ENCODE measurements around the gene PACSIN3. TPM values are rescaled to one million over a fixed set of nuclear protein-coding genes. Genes with fewer than 3 reads are reported as not detected.
A peak's percentile ranks its signal among the peaks of the same experiment; 100 is the strongest.

Gene PACSIN3
- 28.1 to 32.9 TPM (median 32.6 TPM) in 3 replicates for polyA plus RNA-seq
- 15.0 TPM for polyA plus RNA-seq (2011; ENCODE audit: low read depth)
- 15.6 and 31.4 TPM in 2 replicates for polyA plus RNA-seq (2011; cell fraction: cytosol; rRNA removed)
- 22.3 and 30.1 TPM in 2 replicates for polyA plus RNA-seq (2011; cell fraction: nucleus; rRNA removed)
- 28.0 and 53.4 TPM in 2 replicates for polyA plus RNA-seq (2012; ENCODE audit: low replicate concordance)
- polyA minus RNA-seq = 15.2 to 37.6 TPM (median 20.1 TPM) in 3 replicates
- polyA minus RNA-seq (2011; cell fraction: cytosol; rRNA and poly(A)+ RNA removed) = 55.4 TPM
- polyA minus RNA-seq (2011; cell fraction: nucleus; rRNA and poly(A)+ RNA removed) = 13.3 and 14.3 TPM in 2 replicates

GRCh38 chr11:47186076-47186699 is at the start of gene PACSIN3:
Gene PACSIN3, minus strand, starts transcription at chr11:47186434. Its CDS starts 3,707 bp downstream, at chr11:47182727.
- Histone ChIP-seq H3K27me3 (ENCODE audit: control insufficient read depth, extremely low read depth, insufficient read depth, low read length) (no peaks in the 10 kb centered on the region), H2AFZ (ENCODE audit: control insufficient read depth, low read length) (peak within 1 kb of the TSS; percentile 78), H3K27ac (ENCODE audit: control insufficient read depth, insufficient read depth, low read length) (peak within 1 kb of the TSS; percentile 82), H3K4me1 (ENCODE audit: control insufficient read depth, extremely low read depth, insufficient read depth, low read length) (peaks cover 26% of the 10 kb centered on the region), H3K79me2 (ENCODE audit: control insufficient read depth, insufficient read depth, low read length) (peaks cover 32% of the 10 kb centered on the region), H3K4me2 (ENCODE audit: control insufficient read depth, extremely low read depth, insufficient read depth, low read depth, low read length) (peak within 1 kb of the TSS; percentile 99), H3K9ac (ENCODE audit: control insufficient read depth, extremely low read depth, insufficient read depth, low read length) (peak within 1 kb of the TSS; percentile 91), H4K20me1 (ENCODE audit: control insufficient read depth, extremely low read depth, insufficient read depth, low read length) (no peaks in the 10 kb centered on the region), H3K9me3 (ENCODE audit: control insufficient read depth, low read depth, low read length) (no peaks in the 10 kb centered on the region), H3K36me3 (ENCODE audit: control insufficient read depth in 2 of 2, extremely low read depth in 1 of 2, insufficient read depth in 2 of 2, low read length in 2 of 2) (peaks cover 7 to 9% of the 10 kb centered on the region in 2 experiments), H3K9me1 (ENCODE audit: control insufficient read depth, extremely low read depth, insufficient read depth, low read length) (peaks cover 2% of the 10 kb centered on the region), H3K4me3 (ENCODE audit: control insufficient read depth in 2 of 3, extremely low read depth in 1 of 3, insufficient read depth in 2 of 3, low read depth in 1 of 3, low read length in 3 of 3) (peak within 1 kb of the TSS; percentile 66 to 89 (median 75))
- DNase-seq (ENCODE audit: low read depth, low spot score) = no peak
- dilution Hi-C loops (cut with MboI; ENCODE audit: extremely low pct_ligation_motif_present, low sequenced_read_pairs) = no loop called here
- no peak for FAIRE-seq
- TF ChIP-seq CTCF (optimal IDR thresholded peaks at IDR 0.05 in 1 of 3, IDR thresholded peaks at IDR 0.05 in 1 of 3, conservative IDR thresholded peaks at IDR 0.05 in 1 of 3; ENCODE audit: extremely low read depth in 1 of 3, insufficient read depth in 2 of 3, low read length in 3 of 3) = no peak
- TF ChIP-seq EZH2 (IDR thresholded peaks at IDR 0.05; ENCODE audit: low read length) = no peak

- dilution Hi-C loops (cut with MboI; ENCODE audit: extremely low pct_ligation_motif_present, low sequenced_read_pairs) = no loop called here
- H3K9ac ChIP-seq (ENCODE audit: control insufficient read depth, extremely low read depth, insufficient read depth, low read length) = no peak overlapping the region
- FAIRE-seq (no peak), DNase-seq (ENCODE audit: low read depth, low spot score) (no peak)
- no peaks in the 10 kb centered on the region for H3K27me3 ChIP-seq (ENCODE audit: control insufficient read depth, extremely low read depth, insufficient read depth, low read length)
- peaks cover 19 to 36% of the 10 kb centered on the region in 2 experiments for H3K36me3 ChIP-seq (ENCODE audit: control insufficient read depth in 2 of 2, extremely low read depth in 1 of 2, insufficient read depth in 2 of 2, low read length in 2 of 2)
- no peak overlapping the region for H2AFZ ChIP-seq (ENCODE audit: control insufficient read depth, low read length)
- H3K4me1 ChIP-seq (ENCODE audit: control insufficient read depth, extremely low read depth, insufficient read depth, low read length) = peaks cover 7% of the 10 kb centered on the region
- TF ChIP-seq EZH2 (IDR thresholded peaks at IDR 0.05; ENCODE audit: low read length) = no peak
- no peak for TF ChIP-seq CTCF (optimal IDR thresholded peaks at IDR 0.05 in 1 of 3, IDR thresholded peaks at IDR 0.05 in 1 of 3, conservative IDR thresholded peaks at IDR 0.05 in 1 of 3; ENCODE audit: extremely low read depth in 1 of 3, insufficient read depth in 2 of 3, low read length in 3 of 3)
- no peaks in the 10 kb centered on the region for H3K9me1 ChIP-seq (ENCODE audit: control insufficient read depth, extremely low read depth, insufficient read depth, low read length)
- no peak overlapping the region for H3K4me3 ChIP-seq (ENCODE audit: control insufficient read depth in 2 of 3, extremely low read depth in 1 of 3, insufficient read depth in 2 of 3, low read depth in 1 of 3, low read length in 3 of 3)
- no peaks in the 10 kb centered on the region for H3K79me2 ChIP-seq (ENCODE audit: control insufficient read depth, insufficient read depth, low read length)
- H3K27ac ChIP-seq (ENCODE audit: control insufficient read depth, insufficient read depth, low read length) = no peak overlapping the region
- no peaks in the 10 kb centered on the region for H4K20me1 ChIP-seq (ENCODE audit: control insufficient read depth, extremely low read depth, insufficient read depth, low read length)
- no peak overlapping the region for H3K4me2 ChIP-seq (ENCODE audit: control insufficient read depth, extremely low read depth, insufficient read depth, low read depth, low read length)
- H3K9me3 ChIP-seq (ENCODE audit: control insufficient read depth, low read depth, low read length) = no peaks in the 10 kb centered on the region
Measured at GRCh38 chr11:47235163-47235562, 48.9 kb upstream of the PACSIN3 start.
